GM12873 (cell line): ENCODE measurements around the gene PTPN1.

ENCODE experiments used
- CTCF ChIP-seq: IDR thresholded peaks from 2 replicates; pipeline ENCODE4 v1.5.1; 2012; ENCODE audit warnings: low read depth, mild to moderate bottlenecking, moderate library complexity, low read length, control low read depth; ENCODE audit not compliant: insufficient read depth; ENCODE audit errors: missing control alignments

Gene PTPN1

DNA sequence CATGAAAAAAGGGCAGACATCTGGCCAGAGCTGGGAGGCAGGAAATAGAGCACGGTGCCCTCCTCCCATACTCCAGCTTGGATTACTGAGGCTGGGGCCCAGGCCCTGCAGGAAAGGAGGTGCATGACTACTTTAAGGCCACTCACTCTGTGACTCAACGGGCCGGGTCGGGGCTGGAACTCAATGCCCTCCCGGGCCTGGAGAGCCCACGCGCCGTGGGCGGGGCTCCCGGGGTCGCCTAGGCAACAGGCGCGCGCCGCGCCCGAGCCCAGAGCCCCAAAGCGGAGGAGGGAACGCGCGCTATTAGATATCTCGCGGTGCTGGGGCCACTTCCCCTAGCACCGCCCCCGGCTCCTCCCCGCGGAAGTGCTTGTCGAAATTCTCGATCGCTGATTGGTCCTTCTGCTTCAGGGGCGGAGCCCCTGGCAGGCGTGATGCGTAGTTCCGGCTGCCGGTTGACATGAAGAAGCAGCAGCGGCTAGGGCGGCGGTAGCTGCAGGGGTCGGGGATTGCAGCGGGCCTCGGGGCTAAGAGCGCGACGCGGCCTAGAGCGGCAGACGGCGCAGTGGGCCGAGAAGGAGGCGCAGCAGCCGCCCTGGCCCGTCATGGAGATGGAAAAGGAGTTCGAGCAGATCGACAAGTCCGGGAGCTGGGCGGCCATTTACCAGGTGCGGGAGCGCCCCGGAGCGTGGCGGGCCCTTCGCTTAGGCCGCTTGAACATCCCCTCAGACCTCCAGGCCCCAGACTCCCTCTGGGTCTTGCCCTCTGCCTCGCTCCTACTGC is at the start of gene PTPN1:
PTPN1 (plus strand) TSS at position 461 of the 783 bp plus-strand sequence; CDS start at position 606, 145 bp downstream.
- TF ChIP-seq CTCF, result peak; percentile 11

- peak; percentile 94 for TF ChIP-seq CTCF
Measured at GRCh38 chr20:50460608-50461267, 49.4 kb upstream of the PTPN1 start.

- TF ChIP-seq CTCF, result no peak
Measured at GRCh38 chr20:50462093-50462690, 48.0 kb upstream of the PTPN1 start.

DNA sequence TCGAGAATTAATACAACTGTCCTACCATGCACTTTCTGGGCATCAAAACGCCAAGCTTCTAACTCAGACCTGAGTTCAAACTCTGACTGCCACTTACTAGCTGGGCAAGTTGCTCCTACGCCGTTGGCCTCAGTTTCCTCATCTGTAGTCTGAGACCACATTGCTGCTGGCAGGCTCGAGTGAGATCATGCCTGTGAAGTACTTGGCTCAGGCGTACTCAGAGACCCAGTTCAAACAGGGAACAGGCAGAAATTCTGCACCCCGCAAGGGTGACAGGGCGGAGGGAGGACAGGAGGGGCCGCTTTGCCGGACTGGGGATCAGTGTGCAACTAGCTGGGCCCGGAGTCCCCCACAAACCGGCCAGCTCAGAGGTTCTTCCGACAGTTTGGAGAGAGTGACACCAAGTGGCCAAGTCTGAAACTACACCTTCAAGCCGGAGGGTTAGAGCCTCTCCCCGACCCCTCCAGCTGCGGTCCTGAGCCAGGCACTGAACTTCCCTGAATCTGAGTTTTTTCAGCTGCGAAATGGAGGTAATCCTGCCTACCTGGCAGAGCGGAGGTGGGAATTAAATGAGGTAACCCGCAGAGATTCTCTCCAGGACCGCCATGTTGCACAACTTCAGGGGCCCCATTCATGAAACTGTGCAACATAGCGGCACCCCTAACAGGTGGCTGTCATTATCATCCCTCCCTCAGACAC is 46.0 kb upstream of the PTPN1 start:
- peak; percentile 73 for TF ChIP-seq CTCF

DNA sequence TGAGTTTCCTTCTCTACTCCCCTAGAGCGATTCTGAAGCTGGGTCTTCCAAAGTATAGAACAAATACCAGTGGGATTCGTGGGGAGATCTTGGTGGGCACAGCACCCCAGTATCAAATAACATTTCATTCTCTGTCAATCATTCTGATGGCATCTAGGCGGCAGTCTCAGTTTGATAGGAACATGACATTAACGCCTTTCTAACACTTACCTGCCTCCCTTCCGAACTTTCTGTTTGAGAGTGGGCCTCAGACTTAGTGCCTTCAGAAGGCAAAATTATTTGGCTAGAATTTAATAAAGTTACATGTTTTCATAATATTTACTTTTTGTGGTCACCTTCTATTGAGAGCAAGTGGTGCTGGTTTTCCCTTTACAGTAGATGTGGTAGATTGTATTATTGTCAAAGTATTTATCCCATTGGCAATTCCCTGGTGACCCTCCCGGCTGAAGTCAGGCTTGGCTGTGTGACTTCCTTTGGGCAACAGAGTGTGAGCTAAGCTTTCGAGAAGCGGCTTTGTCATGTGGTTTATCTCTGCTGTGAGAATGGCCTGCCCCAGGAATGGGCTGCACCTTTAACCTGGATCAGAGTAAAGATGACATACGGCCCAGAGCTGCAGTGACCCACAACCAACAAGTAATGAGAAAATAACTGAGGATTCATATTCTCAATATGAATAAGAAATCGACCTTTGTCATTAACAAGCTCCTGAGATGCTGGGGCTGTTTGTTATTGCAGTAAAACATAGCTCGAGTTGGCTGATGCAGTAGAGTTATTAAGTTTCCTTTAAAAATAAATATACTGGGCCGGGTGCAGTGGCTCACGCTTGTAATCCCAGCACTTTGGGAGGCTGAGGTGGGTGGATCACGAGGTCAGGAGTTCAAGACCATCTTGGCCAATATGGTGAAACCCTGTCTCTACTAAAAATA is 45.2 kb upstream of the PTPN1 start:
- no peak for TF ChIP-seq CTCF

DNA sequence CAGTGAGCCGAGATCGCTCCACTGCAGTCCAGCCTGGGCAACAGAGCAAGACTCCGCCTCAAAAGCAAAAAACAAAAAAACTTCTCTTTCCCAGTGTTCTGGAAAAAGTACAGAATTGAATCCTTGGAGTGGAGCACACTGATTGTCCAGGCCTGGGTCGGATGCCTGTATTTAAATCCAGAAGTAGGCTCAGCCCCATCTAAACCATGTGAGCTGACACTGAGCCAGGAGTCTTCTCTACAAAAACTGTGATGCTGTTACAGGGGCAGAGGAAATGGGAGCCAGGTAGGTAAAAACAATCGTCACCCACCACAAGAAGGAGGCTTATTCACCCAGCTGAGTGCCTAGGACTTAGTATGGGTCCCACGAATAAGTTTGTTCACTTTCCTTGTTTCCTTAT is 43.0 kb upstream of the PTPN1 start:
- no peak for TF ChIP-seq CTCF
